C4-2B (cell line): Measurements from ENCODE around the gene GPR31.

Experiments
- ZFX ChIP-seq: fragments of 450-650 bp; IDR thresholded peaks from 2 replicates; pipeline ENCODE4 v1.6.1; 2017
- TF ChIP-seq, protein P1 (sequence below): fragments of 450-650 bp; conservative IDR thresholded peaks from 2 replicates; pipeline ENCODE4 v1.5.1; 2017; ENCODE audit warnings: mild to moderate bottlenecking

DNA sequence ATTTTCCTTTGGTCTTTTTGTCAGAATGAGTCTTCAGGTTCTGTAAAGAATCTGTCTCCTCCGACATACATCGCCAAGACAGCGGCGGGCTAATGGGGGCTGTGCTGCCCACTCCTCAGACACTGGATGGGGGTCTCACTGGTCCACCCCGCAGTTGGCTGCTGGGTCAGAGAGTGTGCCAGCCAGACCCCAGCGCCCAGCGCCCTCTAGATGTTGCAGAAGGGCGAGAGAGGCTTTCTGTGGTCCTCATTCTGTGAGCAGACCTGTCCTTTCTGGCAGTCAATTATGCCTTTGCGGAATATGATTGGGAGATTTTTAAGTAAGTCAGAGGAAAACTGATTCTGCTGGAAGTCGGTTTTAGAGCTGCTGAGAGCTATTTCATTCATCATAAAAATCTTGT is 42.7 kb downstream of the GPR31 start:
- TF ChIP-seq, protein P1, sequence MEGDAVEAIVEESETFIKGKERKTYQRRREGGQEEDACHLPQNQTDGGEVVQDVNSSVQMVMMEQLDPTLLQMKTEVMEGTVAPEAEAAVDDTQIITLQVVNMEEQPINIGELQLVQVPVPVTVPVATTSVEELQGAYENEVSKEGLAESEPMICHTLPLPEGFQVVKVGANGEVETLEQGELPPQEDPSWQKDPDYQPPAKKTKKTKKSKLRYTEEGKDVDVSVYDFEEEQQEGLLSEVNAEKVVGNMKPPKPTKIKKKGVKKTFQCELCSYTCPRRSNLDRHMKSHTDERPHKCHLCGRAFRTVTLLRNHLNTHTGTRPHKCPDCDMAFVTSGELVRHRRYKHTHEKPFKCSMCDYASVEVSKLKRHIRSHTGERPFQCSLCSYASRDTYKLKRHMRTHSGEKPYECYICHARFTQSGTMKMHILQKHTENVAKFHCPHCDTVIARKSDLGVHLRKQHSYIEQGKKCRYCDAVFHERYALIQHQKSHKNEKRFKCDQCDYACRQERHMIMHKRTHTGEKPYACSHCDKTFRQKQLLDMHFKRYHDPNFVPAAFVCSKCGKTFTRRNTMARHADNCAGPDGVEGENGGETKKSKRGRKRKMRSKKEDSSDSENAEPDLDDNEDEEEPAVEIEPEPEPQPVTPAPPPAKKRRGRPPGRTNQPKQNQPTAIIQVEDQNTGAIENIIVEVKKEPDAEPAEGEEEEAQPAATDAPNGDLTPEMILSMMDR = no peak
- TF ChIP-seq ZFX = no peak
